Measurements from ENCODE around the gene SNTG2. TPM values are rescaled to one million over a fixed set of nuclear protein-coding genes. Genes with fewer than 3 reads are reported as not detected.

SNTG2 gene
- polyA plus RNA-seq, 1 experiment = 0.31 TPM

DNA sequence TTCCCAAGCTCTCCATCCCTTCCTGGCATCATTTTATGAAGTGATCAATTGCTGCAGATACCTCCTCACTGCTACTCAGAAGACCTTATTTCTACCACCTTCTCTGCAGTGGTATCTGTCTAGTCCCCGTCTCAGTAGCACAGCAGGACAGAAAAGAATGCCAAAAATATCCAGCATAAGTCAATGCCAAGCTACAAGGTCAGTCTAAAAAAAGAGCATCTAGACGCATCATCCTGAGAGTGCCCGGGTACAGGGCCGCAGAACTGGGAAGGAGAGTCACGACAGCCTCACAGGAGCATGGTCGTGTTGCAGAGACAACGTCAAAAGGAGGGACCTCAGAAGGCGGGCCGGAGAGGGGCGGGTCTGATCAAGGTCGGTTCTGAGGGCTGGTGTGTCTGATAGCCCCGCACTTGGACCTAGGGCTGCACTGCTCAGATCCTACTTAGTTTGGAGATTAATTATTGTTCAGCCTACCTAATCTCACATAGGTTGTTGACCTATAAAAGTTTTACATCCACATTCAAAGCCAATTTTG lies 24.3 kb upstream of the SNTG2 start:
- Histone ChIP-seq H3K36me3 (ENCODE audit: control insufficient read depth, insufficient read depth, low read length) (no peaks in the 10 kb centered on the region), H3K27me3 (ENCODE audit: control insufficient read depth, insufficient read depth, low read length) (no peaks in the 10 kb centered on the region), H3K4me3 (ENCODE audit: low read depth, low read length) (no peak overlapping the region)
- ChIA-PET POLR2A (no interaction called here), CTCF (no interaction called here)
- no peak for DNase-seq (ENCODE audit: low read depth)
- no peak for TF ChIP-seq CTCF (IDR thresholded peaks at IDR 0.05; ENCODE audit: insufficient read depth, low read depth, low read length)

GRCh38 chr2:926896-927295 lies 23.8 kb upstream of the SNTG2 start:
- Histone ChIP-seq H3K4me3 (ENCODE audit: low read depth, low read length) (no peak overlapping the region), H3K27me3 (ENCODE audit: control insufficient read depth, insufficient read depth, low read length) (no peaks in the 10 kb centered on the region), H3K36me3 (ENCODE audit: control insufficient read depth, insufficient read depth, low read length) (no peaks in the 10 kb centered on the region)
- no peak for TF ChIP-seq CTCF (IDR thresholded peaks at IDR 0.05; ENCODE audit: insufficient read depth, low read depth, low read length)
- DNase-seq (ENCODE audit: low read depth) = no peak
- CTCF ChIA-PET = no interaction called here
- POLR2A ChIA-PET = no interaction called here

DNA sequence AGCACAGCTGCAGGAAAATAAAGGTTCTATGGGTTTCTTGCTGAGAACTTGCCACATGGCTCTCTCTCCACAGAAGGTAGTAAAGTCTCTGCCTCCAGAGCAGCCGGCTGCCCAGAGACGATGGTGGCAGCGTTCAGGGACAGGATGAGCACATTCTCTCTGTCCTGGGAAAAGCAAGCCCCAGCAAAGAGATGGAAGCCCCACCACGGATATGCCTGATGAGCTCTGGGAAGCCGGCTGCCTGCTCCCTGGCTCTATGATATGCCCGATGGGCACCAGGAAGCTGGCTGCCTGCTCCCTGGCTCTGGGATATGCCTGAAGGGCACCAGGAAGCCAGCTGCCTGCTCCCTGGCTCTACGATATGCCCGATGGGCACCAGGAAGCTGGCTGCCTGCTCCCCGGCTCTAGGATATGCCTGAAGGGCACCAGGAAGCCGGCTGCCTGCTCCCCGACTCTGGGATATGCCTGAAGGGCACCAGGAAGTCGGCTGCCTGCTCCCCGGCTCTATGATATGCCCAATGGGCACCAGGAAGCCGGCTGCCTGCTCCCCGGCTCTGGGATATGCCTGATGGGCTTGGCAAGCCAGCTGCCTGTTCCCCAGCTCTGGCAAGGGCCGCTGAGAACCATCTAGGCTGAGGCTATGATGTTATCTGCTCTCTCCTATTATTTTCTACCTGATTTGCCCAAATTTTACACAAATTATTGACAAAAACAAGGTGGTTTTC lies 21.5 kb upstream of the SNTG2 start:
- POLR2A ChIA-PET = no interaction called here

GRCh38 chr2:929925-930324 lies 20.7 kb upstream of the SNTG2 start:
- POLR2A ChIA-PET = no interaction called here
- no peak for TF ChIP-seq CTCF (IDR thresholded peaks at IDR 0.05; ENCODE audit: insufficient read depth, low read depth, low read length)
- H3K27me3 ChIP-seq (ENCODE audit: control insufficient read depth, insufficient read depth, low read length) = no peaks in the 10 kb centered on the region
- H3K4me3 ChIP-seq (ENCODE audit: low read depth, low read length) = no peak overlapping the region
- no peak for DNase-seq (ENCODE audit: low read depth)
- CTCF ChIA-PET = no interaction called here
- no peaks in the 10 kb centered on the region for H3K36me3 ChIP-seq (ENCODE audit: control insufficient read depth, insufficient read depth, low read length)

More for the DNA sequence above, 21.5 kb upstream of the SNTG2 start:
- Histone ChIP-seq H3K4me3 (ENCODE audit: low read depth, low read length) (no peak overlapping the region), H3K36me3 (ENCODE audit: control insufficient read depth, insufficient read depth, low read length) (no peaks in the 10 kb centered on the region), H3K27me3 (ENCODE audit: control insufficient read depth, insufficient read depth, low read length) (no peaks in the 10 kb centered on the region)
- no peak for DNase-seq (ENCODE audit: low read depth)
- CTCF ChIA-PET = no interaction called here
- TF ChIP-seq CTCF (IDR thresholded peaks at IDR 0.05; ENCODE audit: insufficient read depth, low read depth, low read length) = no peak

- no peaks in the 10 kb centered on the region for H3K27me3 ChIP-seq (ENCODE audit: control insufficient read depth, insufficient read depth, low read length)
- ChIA-PET CTCF (no interaction called here), POLR2A (no interaction called here)
- TF ChIP-seq CTCF (IDR thresholded peaks at IDR 0.05; ENCODE audit: insufficient read depth, low read depth, low read length) = no peak
- no peaks in the 10 kb centered on the region for H3K36me3 ChIP-seq (ENCODE audit: control insufficient read depth, insufficient read depth, low read length)
- DNase-seq (ENCODE audit: low read depth) = no peak
- H3K4me3 ChIP-seq (ENCODE audit: low read depth, low read length) = no peak overlapping the region
Observed at GRCh38 chr2:930935-931334, 19.7 kb upstream of the SNTG2 start.

Measured in BJ (cell line).